ENCODE measurements around the gene CNPPD1.

CNPPD1 gene

DNA sequence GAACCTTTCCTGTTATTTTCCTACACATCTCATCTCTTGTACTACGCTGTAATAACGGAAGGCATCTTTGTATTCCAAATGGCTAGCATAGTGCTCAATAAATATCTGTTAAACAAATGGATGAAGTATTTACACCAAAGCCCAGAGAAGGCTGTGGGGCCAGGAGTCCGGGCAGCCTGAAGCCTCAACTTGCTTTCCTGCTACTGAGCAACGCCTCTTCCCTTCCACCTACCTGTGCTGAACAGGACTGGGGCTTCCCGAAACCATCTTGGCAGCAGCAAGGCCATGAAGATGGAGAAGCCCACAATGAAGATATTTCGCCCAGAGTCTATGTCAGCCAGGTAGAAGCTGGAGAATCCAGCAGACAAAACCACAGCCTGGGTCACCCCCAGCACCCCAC, 13.6 kb downstream of the CNPPD1 start:
- in situ Hi-C loops (cut with HindIII; ENCODE audit: low sequenced_read_pairs): no loop called here

GRCh38 chr2:219161097-219161496, 15.6 kb downstream of the CNPPD1 start:
- in situ Hi-C loops (cut with HindIII; ENCODE audit: low sequenced_read_pairs): no loop called here

GRCh38 chr2:219160186-219161017, 16.3 kb downstream of the CNPPD1 start, which contains the start of gene NHEJ1:
NHEJ1 (minus strand) TSS chr2:219160815; CDS start chr2:219158362, 2,453 bp downstream.
- in situ Hi-C loops (cut with HindIII; ENCODE audit: low sequenced_read_pairs): no loop called here

- in situ Hi-C loops (cut with HindIII; ENCODE audit: low sequenced_read_pairs): no loop called here
Observed at GRCh38 chr2:219159771-219160185, 16.9 kb downstream of the CNPPD1 start.

GRCh38 chr2:219158586-219158985, 18.1 kb downstream of the CNPPD1 start:
- in situ Hi-C loops (cut with HindIII; ENCODE audit: low sequenced_read_pairs): no loop called here

DNA sequence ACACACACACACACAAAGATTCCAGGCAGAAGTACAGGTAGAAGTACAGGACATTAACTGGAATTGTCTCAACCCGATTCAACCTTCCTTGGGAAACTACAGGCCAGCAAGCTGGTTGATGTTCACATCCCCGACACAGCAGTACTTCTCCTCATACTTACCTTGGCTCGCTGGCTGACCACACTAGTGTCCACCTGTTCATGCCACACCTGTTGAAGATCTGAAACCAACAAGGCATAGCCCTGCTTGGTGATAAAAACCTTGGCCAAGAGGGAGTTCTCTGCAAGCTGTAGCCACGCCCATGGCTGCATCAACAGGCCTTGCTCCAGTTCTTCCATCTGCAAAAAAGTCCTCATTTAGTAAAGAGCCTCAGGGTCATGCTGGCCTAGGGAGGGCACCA, 18.7 kb downstream of the CNPPD1 start:
- in situ Hi-C loops (cut with HindIII; ENCODE audit: low sequenced_read_pairs): no loop called here

- in situ Hi-C loops (cut with HindIII; ENCODE audit: low sequenced_read_pairs): no loop called here
Observed at GRCh38 chr2:219157396-219157795, 19.3 kb downstream of the CNPPD1 start.

DNA sequence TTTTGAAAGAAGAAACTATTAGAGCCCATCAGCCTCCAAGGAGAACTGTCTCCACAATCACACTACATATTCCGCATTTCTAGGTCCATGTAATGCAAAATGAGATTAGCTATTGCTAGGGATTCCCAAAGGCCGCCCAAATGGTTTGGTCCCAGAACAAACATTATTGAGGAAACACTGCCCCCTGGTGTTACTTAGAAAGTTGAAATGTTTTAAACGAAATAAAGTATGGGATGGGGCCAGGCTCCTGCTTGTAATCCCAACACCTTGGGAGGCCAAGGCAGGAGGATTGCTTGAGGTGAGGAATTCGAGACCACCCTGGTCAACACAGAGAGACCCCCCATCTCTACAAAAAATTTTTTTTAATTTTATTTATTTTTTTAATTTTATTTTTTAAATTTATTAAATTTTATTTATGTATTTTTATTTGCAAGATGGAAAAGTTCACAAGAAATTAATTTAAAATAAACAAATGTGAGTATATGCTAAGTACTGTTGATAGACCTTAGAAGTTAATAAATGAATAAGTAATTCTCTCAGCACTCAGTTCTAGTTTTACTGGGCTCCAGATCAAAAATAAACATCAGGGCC, 21.6 kb downstream of the CNPPD1 start:
- in situ Hi-C loops (cut with HindIII; ENCODE audit: low sequenced_read_pairs): no loop called here

DNA sequence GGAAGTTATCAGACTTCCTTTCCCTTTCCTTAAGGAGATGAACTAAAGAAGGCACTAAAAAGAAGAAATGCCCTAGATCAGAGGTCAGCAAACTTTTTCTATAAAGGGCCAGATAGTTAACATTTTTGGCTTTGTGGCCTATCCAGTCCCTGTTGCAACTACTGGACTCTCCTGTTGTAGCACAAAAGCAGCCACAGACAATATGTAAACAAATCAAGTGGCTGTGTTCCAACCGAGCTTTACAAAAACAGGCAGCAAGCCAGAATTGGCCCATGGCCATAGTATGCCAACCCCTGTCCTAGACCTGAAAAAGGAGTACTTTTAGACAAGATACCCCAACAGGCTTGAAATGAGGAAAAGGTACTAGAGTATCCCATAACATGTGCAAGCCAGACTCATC, 27.1 kb downstream of the CNPPD1 start:
- in situ Hi-C loops (cut with HindIII; ENCODE audit: low sequenced_read_pairs): loop anchor here (5.0 kb wide), 1 partner anchor 92 kb away; no protein-coding TSS in a partner anchor

DNA sequence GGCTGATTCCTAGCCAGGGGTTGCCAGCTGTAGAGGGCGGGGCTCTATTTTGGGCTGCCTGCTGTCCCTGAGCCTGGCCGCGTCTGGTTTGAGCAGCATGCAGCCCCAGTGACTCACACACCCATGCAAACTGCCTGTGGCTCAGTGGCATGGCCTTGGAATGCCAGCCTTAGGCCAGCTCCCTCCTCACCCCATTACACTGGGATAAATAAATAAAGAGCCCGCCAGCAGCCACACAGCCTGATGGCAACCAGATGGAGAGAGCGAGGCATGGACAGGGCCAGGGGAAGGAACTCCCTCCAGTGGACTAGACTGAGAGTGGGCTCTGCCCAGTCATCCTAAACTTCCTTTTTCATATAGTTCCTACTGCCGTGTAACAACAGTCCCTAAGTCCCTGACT, 34.4 kb downstream of the CNPPD1 start:
- in situ Hi-C loops (cut with HindIII; ENCODE audit: low sequenced_read_pairs): no loop called here

- in situ Hi-C loops (cut with HindIII; ENCODE audit: low sequenced_read_pairs): no loop called here
Observed at GRCh38 chr2:219140722-219141121, 36.0 kb downstream of the CNPPD1 start.

- in situ Hi-C loops (cut with HindIII; ENCODE audit: low sequenced_read_pairs): no loop called here
Observed at GRCh38 chr2:219133976-219134375, 42.7 kb downstream of the CNPPD1 start.

- in situ Hi-C loops (cut with HindIII; ENCODE audit: low sequenced_read_pairs): no loop called here
Observed at GRCh38 chr2:219131744-219132143, 45.0 kb downstream of the CNPPD1 start.

- in situ Hi-C loops (cut with HindIII; ENCODE audit: low sequenced_read_pairs): no loop called here
Observed at GRCh38 chr2:219131327-219131726, 45.4 kb downstream of the CNPPD1 start.

- in situ Hi-C loops (cut with HindIII; ENCODE audit: low sequenced_read_pairs): no loop called here
Observed at GRCh38 chr2:219129589-219129988, 47.1 kb downstream of the CNPPD1 start.

- in situ Hi-C loops (cut with HindIII; ENCODE audit: low sequenced_read_pairs): no loop called here
Observed at GRCh38 chr2:219128396-219128795, 48.3 kb downstream of the CNPPD1 start.

- in situ Hi-C loops (cut with HindIII; ENCODE audit: low sequenced_read_pairs): no loop called here
Observed at GRCh38 chr2:219127037-219127635, 49.6 kb downstream of the CNPPD1 start.

DNA sequence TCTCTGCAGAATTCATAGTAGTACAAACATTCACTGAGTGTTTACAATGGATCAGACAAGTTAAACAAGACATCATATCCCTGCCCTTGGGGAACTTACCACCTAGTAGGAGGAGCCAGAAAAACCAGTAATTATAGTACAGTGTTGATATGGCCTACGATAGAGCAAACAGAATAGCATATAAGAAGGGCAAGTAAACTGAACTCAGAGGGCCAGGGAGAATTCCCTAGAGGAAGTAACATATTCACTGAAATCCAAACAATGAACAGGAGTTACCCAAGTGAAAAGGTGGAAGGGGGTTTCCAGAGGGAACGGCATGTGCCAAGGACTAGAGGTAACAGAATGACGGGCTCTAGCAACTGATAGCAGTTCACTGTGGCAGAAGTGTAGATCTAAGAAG, 50.2 kb downstream of the CNPPD1 start:
- in situ Hi-C loops (cut with HindIII; ENCODE audit: low sequenced_read_pairs): no loop called here

GRCh38 chr2:219125886-219126270, 50.8 kb downstream of the CNPPD1 start:
- in situ Hi-C loops (cut with HindIII; ENCODE audit: low sequenced_read_pairs): no loop called here

DNA sequence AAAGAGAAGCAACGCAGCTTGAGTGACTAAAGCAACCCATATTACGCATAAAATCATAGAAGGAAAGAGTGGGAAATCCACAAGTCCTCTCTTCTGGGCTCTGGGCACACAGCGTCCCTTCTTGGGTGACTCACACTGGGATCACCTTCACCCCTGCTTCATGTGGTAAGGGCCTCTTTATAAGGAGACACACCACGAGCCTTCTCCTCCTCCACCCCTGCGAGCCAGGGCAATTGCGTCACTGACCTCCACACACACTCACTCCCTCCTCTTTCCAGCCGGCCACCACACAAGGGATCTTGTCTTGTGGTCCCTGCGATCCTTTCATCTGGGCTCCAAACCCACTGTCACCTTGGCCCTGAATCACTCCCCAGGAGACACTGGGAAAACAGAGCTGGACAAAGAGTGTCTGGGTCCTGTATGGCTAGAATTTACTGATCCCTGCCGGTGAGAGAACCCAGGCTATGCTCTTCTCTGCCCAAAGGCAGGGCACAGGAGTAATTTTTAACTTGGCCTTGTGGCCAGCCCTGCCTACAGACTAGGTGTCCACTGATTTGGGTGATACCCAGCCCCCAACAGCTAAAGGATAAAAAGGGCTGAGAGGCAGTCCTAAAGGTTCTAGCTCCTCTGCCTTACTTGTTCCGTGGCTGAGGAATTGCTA, 51.4 kb downstream of the CNPPD1 start:
- in situ Hi-C loops (cut with HindIII; ENCODE audit: low sequenced_read_pairs): no loop called here

DNA sequence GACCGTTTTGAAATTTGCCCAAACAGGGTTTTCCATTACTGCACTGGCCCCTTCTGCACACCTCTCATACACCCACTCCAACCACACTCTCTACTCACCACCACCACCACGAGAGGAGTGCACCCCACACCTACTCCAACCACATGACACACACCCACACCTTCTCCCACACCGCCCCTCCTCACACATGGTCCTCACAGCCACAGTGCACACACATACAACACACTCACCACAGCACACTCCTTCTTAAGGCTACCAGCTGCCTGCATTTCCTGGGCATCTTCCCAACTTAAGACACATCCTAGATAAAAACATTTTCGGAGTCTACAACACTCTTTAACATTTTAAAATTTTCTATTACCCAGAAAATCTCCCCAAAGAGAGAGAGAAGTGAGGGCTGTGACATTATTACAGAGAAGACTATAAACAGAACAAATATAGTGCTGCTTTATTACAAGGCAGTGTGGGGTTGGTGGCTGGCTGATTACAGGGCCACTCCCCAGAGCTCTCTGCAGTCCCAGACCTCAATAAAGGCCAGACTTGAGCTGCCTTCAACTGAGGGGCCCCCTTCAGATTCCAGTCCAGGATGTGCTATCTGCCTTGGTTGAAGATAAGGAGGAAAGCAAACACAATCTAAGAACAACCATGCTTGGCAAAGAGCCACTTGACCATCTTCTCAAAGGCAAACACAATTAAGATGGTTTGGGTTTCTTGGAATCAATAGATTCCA, 52.2 kb downstream of the CNPPD1 start:
- in situ Hi-C loops (cut with HindIII; ENCODE audit: low sequenced_read_pairs): no loop called here
